ENCODE measurements around the gene SRGAP2C.
"Not testable (repeated sequence)": the region's sequence is repeated elsewhere in the genome, so short reads cannot be mapped to it uniquely, and the experiment has no call there.

Gene SRGAP2C

GRCh38 chr1:121279548-121279898 is 94.7 kb downstream of the SRGAP2C start:
- DNase-seq (ENCODE audit: low read depth in 3 of 3), result not testable (repeated sequence)

- DNase-seq (ENCODE audit: low read depth in 3 of 3), result not testable (repeated sequence)
These were observed 96.0 kb downstream of the SRGAP2C start for GRCh38 chr1:121280699-121281317.

GRCh38 chr1:121281480-121281879 is 96.7 kb downstream of the SRGAP2C start:
- not testable (repeated sequence) for DNase-seq (ENCODE audit: low read depth in 3 of 3)

GRCh38 chr1:121283587-121284180 is 98.9 kb downstream of the SRGAP2C start:
- DNase-seq (ENCODE audit: low read depth in 3 of 3), result not testable (repeated sequence)

- not testable (repeated sequence) for DNase-seq (ENCODE audit: low read depth in 3 of 3)
These were observed 107.8 kb downstream of the SRGAP2C start for GRCh38 chr1:121292590-121292989.

GRCh38 chr1:121293263-121294204 is 108.8 kb downstream of the SRGAP2C start:
- not testable (repeated sequence) for DNase-seq (ENCODE audit: low read depth in 3 of 3)

GRCh38 chr1:121294205-121294570 is 109.4 kb downstream of the SRGAP2C start:
- DNase-seq (ENCODE audit: low read depth in 3 of 3), result not testable (repeated sequence)

GRCh38 chr1:121296563-121296962 is 111.8 kb downstream of the SRGAP2C start:
- not testable (repeated sequence) for DNase-seq (ENCODE audit: low read depth in 3 of 3)

GRCh38 chr1:121298529-121298928 is 113.8 kb downstream of the SRGAP2C start:
- DNase-seq (ENCODE audit: low read depth in 3 of 3), result not testable (repeated sequence)

GRCh38 chr1:121299514-121300149 is 114.9 kb downstream of the SRGAP2C start:
- not testable (repeated sequence) for DNase-seq (ENCODE audit: low read depth in 3 of 3)

GRCh38 chr1:121301876-121302275 is 117.1 kb downstream of the SRGAP2C start:
- not testable (repeated sequence) for DNase-seq (ENCODE audit: low read depth in 3 of 3)

GRCh38 chr1:121307759-121308158 is 123.0 kb downstream of the SRGAP2C start:
- not testable (repeated sequence) for DNase-seq (ENCODE audit: low read depth in 3 of 3)

GRCh38 chr1:121315509-121315908 is 130.7 kb downstream of the SRGAP2C start:
- not testable (repeated sequence) for DNase-seq (ENCODE audit: low read depth in 3 of 3)

GRCh38 chr1:121316081-121316480 is 131.3 kb downstream of the SRGAP2C start:
- not testable (repeated sequence) for DNase-seq (ENCODE audit: low read depth in 3 of 3)

GRCh38 chr1:121317491-121318468 is 133.0 kb downstream of the SRGAP2C start:
- not testable (repeated sequence) for DNase-seq (ENCODE audit: low read depth in 3 of 3)

GRCh38 chr1:121318687-121319086 is 133.9 kb downstream of the SRGAP2C start:
- DNase-seq (ENCODE audit: low read depth in 3 of 3), result not testable (repeated sequence)

- DNase-seq (ENCODE audit: low read depth in 3 of 3), result not testable (repeated sequence)
These were observed 136.9 kb downstream of the SRGAP2C start for GRCh38 chr1:121321660-121322059.

GRCh38 chr1:121324726-121325125 is 140.0 kb downstream of the SRGAP2C start:
- DNase-seq (ENCODE audit: low read depth in 3 of 3), result not testable (repeated sequence)

- not testable (repeated sequence) for DNase-seq (ENCODE audit: low read depth in 3 of 3)
These were observed 147.4 kb downstream of the SRGAP2C start for GRCh38 chr1:121332141-121332540.
